Muscle of arm (tissue), 12 donors: ENCODE data around the gene HADHB. TPM values are rescaled to one million over a fixed set of nuclear protein-coding genes. Genes with fewer than 3 reads are reported as not detected.
A peak's percentile ranks its signal among the peaks of the same experiment; 100 is the strongest.
"Not testable (repeated sequence)": the region's sequence is repeated elsewhere in the genome, so short reads cannot be mapped to it uniquely, and the experiment has no call there.

Experiments used
- DNase-seq: peaks from one replicate; pipeline ENCODE4 v3.0.0-alpha.2; 2013
- polyA plus RNA-seq, 12 donors: library from polyadenylated mRNA; unstranded; fragments of 120-200 nt; gene quantifications; one replicate each; pipeline ENCODE4 v1.2.1, GENCODE V29; 2013; ENCODE audit not compliant: insufficient read length in 12 of 12

The HADHB gene
- polyA plus RNA-seq, 12 donors: 64.4 to 139 (median 109) TPM; not detected in 1

- no peak for DNase-seq
Measured at GRCh38 chr2:26324903-26325302, 80.2 kb downstream of the HADHB start.

- DNase-seq: no peak
Measured at GRCh38 chr2:26325851-26326250, 81.1 kb downstream of the HADHB start.

GRCh38 chr2:26326514-26326913, 81.8 kb downstream of the HADHB start:
- DNase-seq: no peak

- no peak for DNase-seq
Measured at GRCh38 chr2:26327291-26328272, 82.8 kb downstream of the HADHB start.

- not testable (repeated sequence) for DNase-seq
Measured at GRCh38 chr2:26329083-26329482, 84.3 kb downstream of the HADHB start.

- DNase-seq: peak; percentile 77
Measured at GRCh38 chr2:26330114-26330549, 85.4 kb downstream of the HADHB start.

- DNase-seq: no peak
Measured at GRCh38 chr2:26330604-26331003, 85.9 kb downstream of the HADHB start.

- DNase-seq: not testable (repeated sequence)
Measured at GRCh38 chr2:26331321-26331720, 86.6 kb downstream of the HADHB start.

GRCh38 chr2:26333293-26333692, 88.6 kb downstream of the HADHB start:
- DNase-seq: no peak

- DNase-seq: no peak
Measured at GRCh38 chr2:26335231-26335630, 90.5 kb downstream of the HADHB start.

- no peak for DNase-seq
Measured at GRCh38 chr2:26336719-26337118, 92.0 kb downstream of the HADHB start.

GRCh38 chr2:26337298-26337697, 92.6 kb downstream of the HADHB start:
- no peak for DNase-seq

Other genes starting within 250 kb of the HADHB start
- 100 to 1,000 TPM in 11 of 12 donors, not detected in 1; 104 to 161 (median 117) TPM for gene RAB10, start 210.9 kb upstream of the HADHB start, polyA plus RNA-seq
- gene GAREM2, start 71.9 kb upstream of the HADHB start, polyA plus RNA-seq: 10 to 100 TPM in 1 of 12 donors, 1 to 10 TPM in 10, not detected in 1; 2.7 to 17.1 (median 5.3) TPM
- 100 to 1,000 TPM in 11 of 12 donors, not detected in 1; 125 to 224 (median 212) TPM for gene HADHA, start 307 bp upstream of the HADHB start, polyA plus RNA-seq
- gene SELENOI, start 101.2 kb downstream of the HADHB start, polyA plus RNA-seq: 10 to 100 TPM in 9 of 12 donors, 1 to 10 TPM in 2, not detected in 1; 9.8 to 14.6 (median 11.7) TPM
- gene ADGRF3, start 101.8 kb downstream of the HADHB start, polyA plus RNA-seq: under 1 TPM in 10 of 12 donors, not detected in 2; 0.15 to 0.82 (median 0.26) TPM
- under 1 TPM in 8 of 12 donors, not detected in 4; 0.11 to 0.74 (median 0.24) TPM for gene DRC1, start 157.0 kb downstream of the HADHB start, polyA plus RNA-seq
- 10 to 100 TPM in 10 of 12 donors, 1 to 10 TPM in 1, not detected in 1; 8.3 to 29.6 (median 17.6) TPM for gene OTOF, start 233.2 kb downstream of the HADHB start, polyA plus RNA-seq